Lung (tissue), 12 donors: ENCODE data around the gene TBL1Y. TPM values are rescaled to one million over a fixed set of nuclear protein-coding genes. Genes with fewer than 3 reads are reported as not detected.

Experiments
- ATAC-seq: fragments of 200-7000 bp; cut with Tn5 transposase; one replicate; pipeline ENCODE4 v1.9.1; 2020; ENCODE audit warnings: moderate number of reproducible peaks; ENCODE audit not compliant: insufficient read depth, low FRiP score
- DNase-seq, 3 donors: peaks; one replicate each; pipeline ENCODE4 v3.0.0-alpha.2; 2013 to 2017
- H3K27ac ChIP-seq, 2 donors: one replicate each; pipeline ENCODE4 v1.5.1; 2013; ENCODE audit warnings: mild to moderate bottlenecking in 2 of 2, moderate library complexity in 2 of 2, control low read depth in 1 of 2, inconsistent platforms in 1 of 2, low read depth in 1 of 2, low read length in 1 of 2
- H3K27me3 ChIP-seq, 3 donors: one replicate each; pipeline ENCODE4 v1.5.1; 2013; ENCODE audit warnings: low read length in 2 of 3; ENCODE audit not compliant: control insufficient read depth in 3 of 3, insufficient read depth in 3 of 3
- H3K36me3 ChIP-seq, 4 donors: one replicate each; pipeline ENCODE4 v1.5.1; 2013; ENCODE audit warnings: low read length in 4 of 4, mild to moderate bottlenecking in 1 of 4, moderate library complexity in 1 of 4; ENCODE audit not compliant: control insufficient read depth in 4 of 4, insufficient read depth in 4 of 4
- H3K4me1 ChIP-seq, 5 donors: one replicate each; pipeline ENCODE4 v1.5.1; 2013; ENCODE audit warnings: low read length in 5 of 5, mild to moderate bottlenecking in 2 of 5, moderate library complexity in 1 of 5; ENCODE audit not compliant: control insufficient read depth in 5 of 5, insufficient read depth in 5 of 5
- H3K4me3 ChIP-seq: one replicate; pipeline ENCODE4 v1.5.1; 2013; ENCODE audit warnings: mild to moderate bottlenecking, control low read depth, moderate library complexity
- H3K9ac ChIP-seq, 2 donors: one replicate each; pipeline ENCODE4 v1.5.1; 2013; ENCODE audit warnings: low read length in 2 of 2, control low read depth in 1 of 2; ENCODE audit not compliant: insufficient read depth in 1 of 2
- H3K9me3 ChIP-seq, 4 donors: one replicate each; pipeline ENCODE4 v1.5.1; 2013; ENCODE audit warnings: low read length in 3 of 4, mild to moderate bottlenecking in 1 of 4, moderate library complexity in 1 of 4; ENCODE audit not compliant: control insufficient read depth in 4 of 4, insufficient read depth in 3 of 4
- WGBS, 2 donors: extraction: QIAGEN DNeasy Blood & Tissue Kit; methylation state at CpG; one replicate each; pipeline ENCODE4 v1.1.7; 2013; 5-methylcytosine and 5-hydroxymethylcytosine counted together
- polyA plus RNA-seq, 2 donors: library from polyadenylated mRNA; stranded (reverse); fragments of 200-250 nt; gene quantifications; one replicate each; pipeline ENCODE4 v1.2.1, GENCODE V29; 2013
- total RNA-seq, 2 donors: library from RNA; depleted of rRNA in 1 of 2; stranded (reverse); fragments of >200 nt in 1 of 2; gene quantifications; one replicate each; pipeline ENCODE4 v1.2.1, GENCODE V29; 2014 to 2021
- TF ChIP-seq, protein P1 (sequence below): IDR thresholded peaks from 2 replicates; pipeline ENCODE4 v1.5.1; 2012; ENCODE audit warnings: mild to moderate bottlenecking; ENCODE audit errors: control extremely low read depth, extremely low read depth
- donor health status: control.
- donor health status: control.
- donor health status: Bipolar disorder and iron deficiency.
- donor health status: healthy.
- donor health status: DM: yes; HTN: yes; CAD: no.

TBL1Y gene
- total and polyA plus RNA-seq, 4 donors = 0.18 TPM; not detected in 3

DNA sequence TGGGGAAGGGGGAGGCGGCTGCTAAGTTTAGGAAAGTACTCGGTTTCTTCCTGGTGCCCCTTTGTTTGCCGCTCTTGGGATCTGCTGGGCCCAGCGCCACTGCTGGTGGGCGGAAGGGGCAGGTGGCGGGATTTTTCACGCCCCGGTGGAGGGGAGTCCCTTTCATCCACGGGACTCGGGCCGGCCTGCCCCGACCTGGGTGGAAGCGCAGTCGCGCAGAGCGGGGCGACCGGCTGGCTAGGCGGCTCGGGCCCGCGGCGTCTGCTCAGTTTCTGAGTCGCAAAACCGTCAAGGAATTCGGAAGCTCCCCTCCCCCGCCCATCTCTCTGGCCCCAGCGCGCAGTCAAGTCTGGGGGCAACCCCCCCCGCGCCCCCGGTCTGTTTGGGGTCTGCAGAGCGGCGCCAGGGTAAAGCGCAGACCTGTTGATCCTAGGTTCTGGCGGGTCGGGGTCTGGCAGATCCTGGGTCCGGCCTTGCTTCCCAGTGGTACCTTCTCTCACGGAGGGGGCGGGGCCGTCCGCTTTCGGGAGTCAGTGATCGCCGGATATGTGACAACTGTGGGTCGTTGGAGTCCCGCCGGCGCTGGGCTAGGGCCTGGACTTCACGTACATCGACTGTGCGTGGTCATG lies 870 bp downstream of the TBL1Y start, which contains the start of gene AMELY:
Gene AMELY, minus strand, starts transcription at position 500 of the 629 bp plus-strand sequence. CDS start 39,144 bp downstream, outside the sequence.
- Histone ChIP-seq H3K36me3 (no peaks in the 10 kb centered on the region), H3K9ac (no peak within 1 kb of the TSS), H3K4me1 (no peaks in the 10 kb centered on the region), H3K9me3 (no peaks in the 10 kb centered on the region), H3K4me3 (no peak within 1 kb of the TSS), H3K27ac (no peak within 1 kb of the TSS), H3K27me3 (no peaks in the 10 kb centered on the region)
- ATAC-seq (no peak), DNase-seq (peak in 1 of 3 donors; percentile 8)
- TF ChIP-seq, protein P1, sequence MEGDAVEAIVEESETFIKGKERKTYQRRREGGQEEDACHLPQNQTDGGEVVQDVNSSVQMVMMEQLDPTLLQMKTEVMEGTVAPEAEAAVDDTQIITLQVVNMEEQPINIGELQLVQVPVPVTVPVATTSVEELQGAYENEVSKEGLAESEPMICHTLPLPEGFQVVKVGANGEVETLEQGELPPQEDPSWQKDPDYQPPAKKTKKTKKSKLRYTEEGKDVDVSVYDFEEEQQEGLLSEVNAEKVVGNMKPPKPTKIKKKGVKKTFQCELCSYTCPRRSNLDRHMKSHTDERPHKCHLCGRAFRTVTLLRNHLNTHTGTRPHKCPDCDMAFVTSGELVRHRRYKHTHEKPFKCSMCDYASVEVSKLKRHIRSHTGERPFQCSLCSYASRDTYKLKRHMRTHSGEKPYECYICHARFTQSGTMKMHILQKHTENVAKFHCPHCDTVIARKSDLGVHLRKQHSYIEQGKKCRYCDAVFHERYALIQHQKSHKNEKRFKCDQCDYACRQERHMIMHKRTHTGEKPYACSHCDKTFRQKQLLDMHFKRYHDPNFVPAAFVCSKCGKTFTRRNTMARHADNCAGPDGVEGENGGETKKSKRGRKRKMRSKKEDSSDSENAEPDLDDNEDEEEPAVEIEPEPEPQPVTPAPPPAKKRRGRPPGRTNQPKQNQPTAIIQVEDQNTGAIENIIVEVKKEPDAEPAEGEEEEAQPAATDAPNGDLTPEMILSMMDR = no peak
- 2% methylated on average over 25 of the region's 52 CpGs; no CpG with 5 or more reads in 1 of the 2 donors for WGBS, 2 donors

DNA sequence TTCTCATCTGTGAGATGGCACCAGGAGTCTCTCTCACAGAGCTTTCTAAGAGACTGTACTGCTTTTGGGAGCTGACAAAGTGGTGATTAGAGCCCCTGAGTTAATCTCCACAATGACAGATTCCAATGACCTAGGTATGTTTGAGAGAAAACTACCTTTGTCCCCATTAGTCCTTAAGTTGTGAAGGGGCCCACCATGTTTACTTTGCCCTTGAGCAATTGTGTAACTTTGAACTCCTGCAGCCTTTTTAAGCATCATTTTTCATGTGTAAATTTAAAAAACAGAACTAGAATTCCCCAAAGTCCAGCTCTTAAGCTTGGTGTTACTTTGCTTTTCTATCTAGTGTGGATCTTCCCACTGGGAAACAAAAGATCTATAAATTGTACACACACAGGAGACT lies 2.9 kb downstream of the TBL1Y start:
- Histone ChIP-seq H3K27me3 (no peaks in the 10 kb centered on the region), H3K27ac (no peak overlapping the region), H3K36me3 (no peaks in the 10 kb centered on the region), H3K4me3 (no peak overlapping the region), H3K4me1 (no peaks in the 10 kb centered on the region), H3K9me3 (no peaks in the 10 kb centered on the region), H3K9ac (no peak overlapping the region)
- TF ChIP-seq, protein P1 = no peak
- no peak for ATAC-seq
- DNase-seq = no peak

DNA sequence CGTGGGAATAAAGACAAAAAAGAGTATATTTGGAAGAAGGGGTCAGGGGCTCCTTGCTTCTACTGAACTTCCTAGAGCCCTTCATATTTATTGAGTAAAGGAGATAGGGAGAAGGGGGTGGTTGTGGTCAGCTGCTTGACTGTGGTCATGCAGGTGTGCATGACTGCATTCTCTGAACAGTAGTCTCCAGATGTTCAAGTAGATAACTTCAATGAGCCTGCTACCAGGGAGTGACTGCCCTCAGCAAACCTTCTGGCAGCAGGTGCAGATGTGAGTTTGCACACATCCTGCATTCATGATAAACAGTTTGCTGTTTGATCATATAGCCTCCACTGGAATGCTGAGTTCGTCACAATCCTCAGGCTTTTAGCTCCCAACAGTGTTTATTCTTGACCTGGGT lies 10.6 kb downstream of the TBL1Y start:
- TF ChIP-seq, protein P1 = no peak
- WGBS, 2 donors = 82% methylated on average over 2 of the region's 2 CpGs; no CpG with 5 or more reads in 1 of the 2 donors
- DNase-seq (no peak), ATAC-seq (no peak)
- Histone ChIP-seq H3K27me3 (no peaks in the 10 kb centered on the region), H3K4me1 (no peaks in the 10 kb centered on the region), H3K27ac (no peak overlapping the region), H3K4me3 (no peak overlapping the region), H3K36me3 (no peaks in the 10 kb centered on the region), H3K9ac (no peak overlapping the region), H3K9me3 (no peaks in the 10 kb centered on the region)

DNA sequence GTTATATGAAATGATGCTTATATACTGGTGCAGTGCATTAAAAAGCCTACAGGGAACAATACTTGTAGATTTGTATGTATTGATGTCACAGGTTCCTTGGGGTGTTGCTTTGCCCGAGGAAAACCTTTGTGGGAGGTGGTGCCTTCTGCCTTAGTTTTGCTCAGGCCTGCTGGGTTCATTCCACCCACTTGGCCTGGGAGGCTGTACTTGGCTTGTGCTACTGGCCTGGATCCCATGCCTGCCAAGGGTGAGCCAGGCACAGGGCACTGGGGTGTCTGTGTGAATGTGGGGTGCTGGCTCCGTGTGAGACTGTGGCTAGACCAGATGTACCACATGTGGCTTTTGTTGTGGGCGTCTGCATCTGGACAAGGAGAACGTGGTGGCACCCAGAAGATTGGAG lies 17.8 kb downstream of the TBL1Y start:
- WGBS, 2 donors = 77% methylated on average over 3 of the region's 4 CpGs; no CpG with 5 or more reads in 1 of the 2 donors
- Histone ChIP-seq H3K4me3 (no peak overlapping the region), H3K9ac (no peak overlapping the region), H3K36me3 (no peaks in the 10 kb centered on the region), H3K9me3 (no peaks in the 10 kb centered on the region), H3K27ac (no peak overlapping the region), H3K27me3 (no peaks in the 10 kb centered on the region), H3K4me1 (no peaks in the 10 kb centered on the region)
- ATAC-seq (no peak), DNase-seq (no peak)
- TF ChIP-seq, protein P1 = no peak
